Skeletal muscle satellite cell (primary cell): ENCODE data around the gene FBXO34.

Source experiments
- H3K27me3 ChIP-seq: 2 replicates; pipeline ENCODE4 v1.7.0; 2013; ENCODE audit warnings: low read length; ENCODE audit not compliant: control insufficient read depth, insufficient read depth
- H3K36me3 ChIP-seq: 2 replicates; pipeline ENCODE4 v1.7.0; 2013; ENCODE audit warnings: mild to moderate bottlenecking, control low read depth, low read length; ENCODE audit not compliant: insufficient read depth
- H3K4me1 ChIP-seq: 2 replicates; pipeline ENCODE4 v1.7.0; 2013; ENCODE audit warnings: low read length; ENCODE audit not compliant: control insufficient read depth, insufficient read depth
- H3K4me2 ChIP-seq: 2 replicates; pipeline ENCODE4 v1.7.0; 2013; ENCODE audit warnings: mild to moderate bottlenecking, low read length
- H3K4me3 ChIP-seq: 2 replicates; pipeline ENCODE4 v1.7.0; 2013; ENCODE audit warnings: low read length
- H3K9ac ChIP-seq: 2 replicates; pipeline ENCODE4 v1.7.0; 2013; ENCODE audit warnings: mild to moderate bottlenecking, low read depth, low read length, moderate library complexity
- H3K9me3 ChIP-seq: replicated peaks from 2 replicates; pipeline ENCODE4 v1.7.0; 2013; ENCODE audit warnings: mild to moderate bottlenecking, control low read depth, low read length

The FBXO34 gene

GRCh38 chr14:55350461-55350860, 79.2 kb downstream of the FBXO34 start:
- Histone ChIP-seq H3K36me3 (peaks cover 24% of the 10 kb centered on the region), H3K9me3 (no peaks in the 10 kb centered on the region), H3K9ac (no peak overlapping the region), H3K4me3 (no peak overlapping the region), H3K27me3 (no peaks in the 10 kb centered on the region), H3K4me1 (no peaks in the 10 kb centered on the region), H3K4me2 (no peak overlapping the region)

- no peak overlapping the region for H3K4me2 ChIP-seq
- no peaks in the 10 kb centered on the region for H3K27me3 ChIP-seq
- no peaks in the 10 kb centered on the region for H3K9me3 ChIP-seq
- H3K9ac ChIP-seq, result no peak overlapping the region
- H3K4me3 ChIP-seq, result no peak overlapping the region
- no peaks in the 10 kb centered on the region for H3K4me1 ChIP-seq
- H3K36me3 ChIP-seq, result peaks cover 28% of the 10 kb centered on the region
These were observed 79.9 kb downstream of the FBXO34 start for GRCh38 chr14:55351111-55351510.

GRCh38 chr14:55352201-55352600, 81.0 kb downstream of the FBXO34 start:
- Histone ChIP-seq H3K4me2 (no peak overlapping the region), H3K9me3 (no peaks in the 10 kb centered on the region), H3K4me3 (no peak overlapping the region), H3K9ac (no peak overlapping the region), H3K36me3 (peaks cover 28% of the 10 kb centered on the region), H3K27me3 (no peaks in the 10 kb centered on the region), H3K4me1 (no peaks in the 10 kb centered on the region)

- H3K36me3 ChIP-seq, result peaks cover 28% of the 10 kb centered on the region
- no peaks in the 10 kb centered on the region for H3K4me1 ChIP-seq
- H3K4me3 ChIP-seq, result no peak overlapping the region
- no peak overlapping the region for H3K9ac ChIP-seq
- H3K9me3 ChIP-seq, result no peaks in the 10 kb centered on the region
- H3K4me2 ChIP-seq, result no peak overlapping the region
- no peaks in the 10 kb centered on the region for H3K27me3 ChIP-seq
These were observed 82.7 kb downstream of the FBXO34 start for GRCh38 chr14:55353686-55354467.

GRCh38 chr14:55354500-55354899, 83.3 kb downstream of the FBXO34 start:
- Histone ChIP-seq H3K9ac (no peak overlapping the region), H3K4me1 (no peaks in the 10 kb centered on the region), H3K4me2 (no peak overlapping the region), H3K9me3 (no peaks in the 10 kb centered on the region), H3K27me3 (no peaks in the 10 kb centered on the region), H3K4me3 (no peak overlapping the region), H3K36me3 (peaks cover 28% of the 10 kb centered on the region)

- H3K36me3 ChIP-seq, result peaks cover 21% of the 10 kb centered on the region
- H3K4me2 ChIP-seq, result no peak overlapping the region
- no peak overlapping the region for H3K4me3 ChIP-seq
These were observed 84.7 kb downstream of the FBXO34 start for GRCh38 chr14:55355922-55356321.

GRCh38 chr14:55356913-55357312, 85.7 kb downstream of the FBXO34 start:
- no peak overlapping the region for H3K9ac ChIP-seq
- no peaks in the 10 kb centered on the region for H3K27me3 ChIP-seq
- H3K9me3 ChIP-seq, result no peaks in the 10 kb centered on the region
- H3K4me3 ChIP-seq, result no peak overlapping the region
- H3K4me2 ChIP-seq, result no peak overlapping the region
- peaks cover 11% of the 10 kb centered on the region for H3K36me3 ChIP-seq
- H3K4me1 ChIP-seq, result no peaks in the 10 kb centered on the region

More at GRCh38 chr14:55355922-55356321, 84.7 kb downstream of the FBXO34 start:
- Histone ChIP-seq H3K9me3 (no peaks in the 10 kb centered on the region), H3K9ac (no peak overlapping the region), H3K27me3 (no peaks in the 10 kb centered on the region), H3K4me1 (no peaks in the 10 kb centered on the region)

- H3K36me3 ChIP-seq, result peaks cover 4% of the 10 kb centered on the region
- no peaks in the 10 kb centered on the region for H3K9me3 ChIP-seq
- no peak overlapping the region for H3K4me3 ChIP-seq
- no peaks in the 10 kb centered on the region for H3K4me1 ChIP-seq
- no peak overlapping the region for H3K9ac ChIP-seq
- H3K27me3 ChIP-seq, result no peaks in the 10 kb centered on the region
- no peak overlapping the region for H3K4me2 ChIP-seq
These were observed 88.1 kb downstream of the FBXO34 start for GRCh38 chr14:55359307-55359706.

GRCh38 chr14:55361190-55361589, 90.0 kb downstream of the FBXO34 start:
- Histone ChIP-seq H3K9me3 (no peaks in the 10 kb centered on the region), H3K27me3 (no peaks in the 10 kb centered on the region), H3K4me3 (no peak overlapping the region), H3K4me1 (peaks cover 8% of the 10 kb centered on the region), H3K9ac (no peak overlapping the region), H3K4me2 (no peak overlapping the region), H3K36me3 (peaks cover 8% of the 10 kb centered on the region)

GRCh38 chr14:55366271-55366670, 95.0 kb downstream of the FBXO34 start:
- Histone ChIP-seq H3K4me2 (peak overlapping the region; percentile 41), H3K4me1 (peaks cover 13% of the 10 kb centered on the region), H3K9me3 (no peaks in the 10 kb centered on the region), H3K4me3 (no peak overlapping the region), H3K36me3 (peaks cover 27% of the 10 kb centered on the region), H3K9ac (no peak overlapping the region), H3K27me3 (no peaks in the 10 kb centered on the region)

- peaks cover 23% of the 10 kb centered on the region for H3K36me3 ChIP-seq
- no peak overlapping the region for H3K4me3 ChIP-seq
- no peak overlapping the region for H3K9ac ChIP-seq
- no peaks in the 10 kb centered on the region for H3K27me3 ChIP-seq
- H3K4me2 ChIP-seq, result no peak overlapping the region
- H3K9me3 ChIP-seq, result no peaks in the 10 kb centered on the region
- peaks cover 12% of the 10 kb centered on the region for H3K4me1 ChIP-seq
These were observed 99.7 kb downstream of the FBXO34 start for GRCh38 chr14:55370883-55371455.

GRCh38 chr14:55372423-55372822, 101.2 kb downstream of the FBXO34 start:
- Histone ChIP-seq H3K36me3 (peaks cover 32% of the 10 kb centered on the region), H3K9ac (no peak overlapping the region), H3K4me1 (peaks cover 4% of the 10 kb centered on the region), H3K9me3 (no peaks in the 10 kb centered on the region), H3K27me3 (no peaks in the 10 kb centered on the region), H3K4me2 (no peak overlapping the region), H3K4me3 (no peak overlapping the region)
